T follicular helper cell (primary cell): ENCODE data around the gene BUD13.
"Not testable (repeated sequence)": the region's sequence is repeated elsewhere in the genome, so short reads cannot be mapped to it uniquely, and the experiment has no call there.

Source experiments
- DNase-seq: peaks from one replicate; pipeline ENCODE4 v3.0.0-alpha.2; 2020; ENCODE audit warnings: low read depth

BUD13 gene

GRCh38 chr11:116756044-116756443 is 16.7 kb downstream of the BUD13 start:
- not testable (repeated sequence) for DNase-seq

- DNase-seq: no peak
Observed at GRCh38 chr11:116750070-116750718, 22.6 kb downstream of the BUD13 start.

GRCh38 chr11:116742104-116742503 is 30.7 kb downstream of the BUD13 start:
- no peak for DNase-seq

- no peak for DNase-seq
Observed at GRCh38 chr11:116740741-116741140, 32.0 kb downstream of the BUD13 start.

GRCh38 chr11:116738975-116739374 is 33.8 kb downstream of the BUD13 start:
- DNase-seq: no peak

- DNase-seq: no peak
Observed at GRCh38 chr11:116736763-116737162, 36.0 kb downstream of the BUD13 start.

- no peak for DNase-seq
Observed at GRCh38 chr11:116733969-116734508, 38.7 kb downstream of the BUD13 start.

GRCh38 chr11:116733043-116733755 is 39.6 kb downstream of the BUD13 start:
- DNase-seq: no peak

- peak; percentile 28 for DNase-seq
Observed at GRCh38 chr11:116732271-116733042, 40.3 kb downstream of the BUD13 start.

- no peak for DNase-seq
Observed at GRCh38 chr11:116731821-116732220, 41.0 kb downstream of the BUD13 start.

GRCh38 chr11:116731097-116731761 is 41.6 kb downstream of the BUD13 start:
- DNase-seq: no peak

GRCh38 chr11:116730601-116731000 is 42.2 kb downstream of the BUD13 start:
- no peak for DNase-seq

- DNase-seq: no peak
Observed at GRCh38 chr11:116730241-116730561, 42.6 kb downstream of the BUD13 start.

GRCh38 chr11:116729501-116730240 is 43.1 kb downstream of the BUD13 start:
- DNase-seq: no peak

- no peak for DNase-seq
Observed at GRCh38 chr11:116727990-116728389, 44.8 kb downstream of the BUD13 start.

- DNase-seq: no peak
Observed at GRCh38 chr11:116725434-116726221, 47.2 kb downstream of the BUD13 start.

GRCh38 chr11:116724813-116725212 is 48.0 kb downstream of the BUD13 start:
- no peak for DNase-seq

- no peak for DNase-seq
Observed at GRCh38 chr11:116723511-116723910, 49.3 kb downstream of the BUD13 start.

- no peak for DNase-seq
Observed at GRCh38 chr11:116721988-116722387, 50.8 kb downstream of the BUD13 start.

GRCh38 chr11:116720895-116721294 is 51.9 kb downstream of the BUD13 start:
- no peak for DNase-seq
